B cell (primary cell): ENCODE measurements around the gene KAZN. TPM values are rescaled to one million over a fixed set of nuclear protein-coding genes. Genes with fewer than 3 reads are reported as not detected.

Source experiments
- ATAC-seq: fragments of 200-7000 bp; cut with Tn5 transposase; one replicate; pipeline ENCODE4 v1.10.0; 2021; ENCODE audit warnings: low read depth, mild to moderate bottlenecking, moderate number of reproducible peaks, moderate library complexity
- CTCF ChIA-PET: fragments of 350-600 bp; sonication (Branson Sonifier 250); formaldehyde crosslinking; loops from one replicate; lab custom pipeline; 2021; ENCODE audit warnings: antibody characterized with exemption, inconsistent platforms; lab: Charles Lee
- POLR2A ChIA-PET: fragments of 350-600 bp; sonication (Branson Sonifier 250); formaldehyde crosslinking; loops from one replicate; lab custom pipeline; 2021; ENCODE audit warnings: antibody characterized with exemption; lab: Charles Lee
- DNase-seq: peaks from one replicate; pipeline ENCODE4 v3.0.0; 2013
- H2AFZ ChIP-seq: 2 replicates; pipeline ENCODE4 v1.6.1; 2012; ENCODE audit warnings: mild to moderate bottlenecking, low read depth, low read length; ENCODE audit not compliant: insufficient read depth, poor library complexity, severe bottlenecking
- H3K27ac ChIP-seq, 2 donors: 1 replicate in 1 of 2; 2 replicates in 1 of 2; pipeline ENCODE4 v1.5.1; 2012 to 2013; ENCODE audit warnings: low read length in 2 of 2, mild to moderate bottlenecking in 2 of 2, moderate library complexity in 1 of 2
- H3K27me3 ChIP-seq, 4 experiments: fragments of 200-600 bp in 1 of 4; sonication (generic) in 1 of 4; replicated peaks in 1 of 4; 1 replicate in 2 of 4; 2 replicates in 2 of 4; pipeline versions ENCODE4 v1.6.1 to v1.7.0; 2013 to 2016; ENCODE audit warnings: low read length in 3 of 4, mild to moderate bottlenecking in 2 of 4, mixed read lengths in 1 of 4, moderate library complexity in 1 of 4; ENCODE audit not compliant: insufficient read depth in 4 of 4, control insufficient read depth in 3 of 4; ENCODE audit errors: control extremely low read depth in 1 of 4
- H3K36me3 ChIP-seq, 2 experiments: replicated peaks in 1 of 2; 1 replicate in 1 of 2; 2 replicates in 1 of 2; pipeline versions ENCODE4 v1.6.1 to v1.7.1; 2013; ENCODE audit warnings: low read length in 1 of 2; ENCODE audit not compliant: insufficient read depth in 2 of 2, control insufficient read depth in 1 of 2; ENCODE audit errors: control extremely low read depth in 1 of 2, extremely low read depth in 1 of 2
- H3K4me1 ChIP-seq, 2 donors: fragments of 200-600 bp in 1 of 2; sonication (generic) in 1 of 2; 1 replicate in 1 of 2; 2 replicates in 1 of 2; pipeline versions ENCODE4 v1.5.1 to v1.6.1; 2013 to 2017; ENCODE audit warnings: low read length in 2 of 2; ENCODE audit not compliant: control insufficient read depth in 2 of 2, insufficient read depth in 2 of 2
- H3K4me2 ChIP-seq: replicated peaks from 2 replicates; pipeline ENCODE3; 2012; ENCODE audit warnings: mild to moderate bottlenecking, low read depth, low read length; ENCODE audit not compliant: poor library complexity, severe bottlenecking
- H3K4me3 ChIP-seq, 5 experiments: fragments of 200-600 bp in 1 of 5; sonication (generic) in 1 of 5; 1 replicate in 3 of 5; 2 replicates in 2 of 5; pipeline versions ENCODE4 v1.5.1 to v1.7.0; 2011 to 2016; ENCODE audit warnings: low read length in 4 of 5, mild to moderate bottlenecking in 4 of 5, low read depth in 2 of 5, control low read depth in 1 of 5, moderate library complexity in 1 of 5; ENCODE audit not compliant: insufficient read depth in 1 of 5; ENCODE audit errors: control extremely low read depth in 1 of 5, extremely low read depth in 1 of 5
- H3K79me2 ChIP-seq: fragments of 200-600 bp; sonication (generic); one replicate; pipeline ENCODE4 v1.6.0; 2016; ENCODE audit warnings: low read length; ENCODE audit not compliant: control insufficient read depth, insufficient read depth
- H3K9ac ChIP-seq: fragments of 200-600 bp; sonication (generic); 2 replicates; pipeline ENCODE4 v1.6.1; 2017; ENCODE audit warnings: mild to moderate bottlenecking, low read length, moderate library complexity
- H3K9me3 ChIP-seq, 3 donors: one replicate each; pipeline versions ENCODE4 v1.6.1 to v1.7.1; 2013; ENCODE audit warnings: low read length in 2 of 3; ENCODE audit not compliant: control insufficient read depth in 2 of 3, insufficient read depth in 1 of 3; ENCODE audit errors: control extremely low read depth in 1 of 3
- H4K20me1 ChIP-seq: 2 replicates; pipeline ENCODE4 v1.6.0; 2012; ENCODE audit warnings: mild to moderate bottlenecking, low read length; ENCODE audit not compliant: insufficient read depth, control insufficient read depth, poor library complexity, severe bottlenecking
- H3K27ac Mint-ChIP-seq: one replicate; pipeline ENCODE4 v1.8.0; 2021; ENCODE audit warnings: mixed read lengths
- H3K27me3 Mint-ChIP-seq: one replicate; pipeline ENCODE4 v1.8.0; 2021; ENCODE audit warnings: mixed read lengths
- H3K4me1 Mint-ChIP-seq: one replicate; pipeline ENCODE4 v1.8.0; 2021; ENCODE audit warnings: mixed read lengths
- H3K4me3 Mint-ChIP-seq: one replicate; pipeline ENCODE4 v1.8.0; 2021; ENCODE audit warnings: mixed read lengths
- H3K9me3 Mint-ChIP-seq: one replicate; pipeline ENCODE4 v1.8.0; 2022; ENCODE audit warnings: mixed read lengths; ENCODE audit not compliant: insufficient read depth
- CTCF ChIP-seq: fragments of 200-600 bp; IDR thresholded peaks from one replicate; pipeline ENCODE4 v1.8.0; 2022; ENCODE audit warnings: antibody characterized with exemption, mild to moderate bottlenecking
- EZH2 ChIP-seq: IDR thresholded peaks from 2 replicates; pipeline ENCODE4 v1.6.1; 2012; ENCODE audit warnings: borderline replicate concordance, low read depth, mild to moderate bottlenecking, moderate library complexity, low read length; ENCODE audit not compliant: insufficient read depth, poor library complexity, severe bottlenecking
- WGBS: methylation state at CpG from one replicate; pipeline ENCODE4 v1.1.5; 2013; ENCODE audit warnings: missing lambda C conversion rate; ENCODE audit not compliant: insufficient coverage; 5-methylcytosine and 5-hydroxymethylcytosine counted together
- intact Hi-C: fragments of 100-400 bp; cut with micrococcal nuclease; formaldehyde crosslinking; loops from one replicate; pipeline ENCODE4 v1.10.0; 2022
- polyA plus RNA-seq: library from polyadenylated mRNA; depleted of rRNA; stranded (reverse); fragments of >200 nt; gene quantifications from 2 replicates; pipeline ENCODE4 v1.2.3, GENCODE V29; 2012
- total RNA-seq, 2 donors: library from RNA; stranded (reverse); fragments of 120-200 nt in 1 of 2; gene quantifications; 1 replicate in 1 of 2; 2 replicates in 1 of 2; pipeline versions ENCODE4 v1.2.3 to v1.2.4, GENCODE V29; 2013 to 2022

Gene KAZN
- total and polyA plus RNA-seq, 2 donors (not counting 1 experiment from before 2014, with no cell fraction given) = 0.13 to 0.39 TPM

GRCh38 chr1:15053153-15053552, 454.7 kb downstream of the KAZN start:
- H3K4me1 Mint-ChIP-seq = no peaks in the 10 kb centered on the region

More at GRCh38 chr1:15053153-15053552, 454.7 kb downstream of the KAZN start:
- no peak overlapping the region for H3K4me3 Mint-ChIP-seq
- H3K27ac Mint-ChIP-seq = no peak overlapping the region
- Histone ChIP-seq H3K27ac (no peak overlapping the region), H4K20me1 (no peaks in the 10 kb centered on the region), H3K4me3 (no peak overlapping the region), H2AFZ (no peak overlapping the region), H3K9me3 (peaks cover 0 to 22% (median 0%) of the 10 kb centered on the region in 3 donors), H3K4me2 (no peak overlapping the region), H3K9ac (no peak overlapping the region), H3K79me2 (no peaks in the 10 kb centered on the region), H3K36me3 (no peaks in the 10 kb centered on the region), H3K27me3 (peaks cover 0 to 2% (median 0%) of the 10 kb centered on the region in 4 experiments), H3K4me1 (no peaks in the 10 kb centered on the region)
- no peaks in the 10 kb centered on the region for H3K9me3 Mint-ChIP-seq
- ChIA-PET POLR2A (no interaction called here), CTCF (no interaction called here)
- WGBS = 82% methylated on average over 3 of the region's 9 CpGs
- ATAC-seq (no peak), DNase-seq (no peak)
- TF ChIP-seq CTCF (no peak), EZH2 (no peak)
- no peaks in the 10 kb centered on the region for H3K27me3 Mint-ChIP-seq
- intact Hi-C loops = no loop called here
